ENCODE results near the gene AMBRA1.

DNA sequence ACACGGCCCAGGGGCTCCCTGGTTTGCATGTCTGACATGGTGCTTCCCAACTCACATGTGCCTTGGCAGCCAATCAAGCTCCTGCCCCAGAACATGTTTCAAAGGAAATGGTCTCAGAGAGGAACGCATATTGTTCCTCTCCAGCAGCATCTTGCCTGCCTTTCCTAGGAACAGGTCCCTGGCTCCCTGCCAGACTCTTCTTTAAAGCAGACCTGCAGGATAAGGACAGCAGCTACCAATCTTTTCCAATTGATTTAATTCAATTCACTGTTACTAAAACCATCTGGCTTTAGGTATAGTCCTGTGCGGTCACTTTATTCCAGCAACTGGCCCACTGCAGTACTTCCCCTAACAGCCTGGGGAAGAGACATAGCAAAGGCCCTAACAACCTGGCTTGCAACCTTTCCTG is 79.9 kb downstream of the AMBRA1 start:
- TF ChIP-seq, protein P1, sequence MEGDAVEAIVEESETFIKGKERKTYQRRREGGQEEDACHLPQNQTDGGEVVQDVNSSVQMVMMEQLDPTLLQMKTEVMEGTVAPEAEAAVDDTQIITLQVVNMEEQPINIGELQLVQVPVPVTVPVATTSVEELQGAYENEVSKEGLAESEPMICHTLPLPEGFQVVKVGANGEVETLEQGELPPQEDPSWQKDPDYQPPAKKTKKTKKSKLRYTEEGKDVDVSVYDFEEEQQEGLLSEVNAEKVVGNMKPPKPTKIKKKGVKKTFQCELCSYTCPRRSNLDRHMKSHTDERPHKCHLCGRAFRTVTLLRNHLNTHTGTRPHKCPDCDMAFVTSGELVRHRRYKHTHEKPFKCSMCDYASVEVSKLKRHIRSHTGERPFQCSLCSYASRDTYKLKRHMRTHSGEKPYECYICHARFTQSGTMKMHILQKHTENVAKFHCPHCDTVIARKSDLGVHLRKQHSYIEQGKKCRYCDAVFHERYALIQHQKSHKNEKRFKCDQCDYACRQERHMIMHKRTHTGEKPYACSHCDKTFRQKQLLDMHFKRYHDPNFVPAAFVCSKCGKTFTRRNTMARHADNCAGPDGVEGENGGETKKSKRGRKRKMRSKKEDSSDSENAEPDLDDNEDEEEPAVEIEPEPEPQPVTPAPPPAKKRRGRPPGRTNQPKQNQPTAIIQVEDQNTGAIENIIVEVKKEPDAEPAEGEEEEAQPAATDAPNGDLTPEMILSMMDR (IDR thresholded peaks at IDR 0.05): no peak
- no peak for TF ChIP-seq POLR2A (IDR thresholded peaks at IDR 0.05)

Data from upper lobe of left lung (tissue), 4 donors.